DMS79 treated with DMSO at 0.1 percent for 48 hours (cell line): ENCODE results near the gene NSG2.

Source experiments
- DNase-seq: peaks from one replicate; lab custom pipeline; 2025; lab: John Stamatoyannopoulos, UW

Gene NSG2

DNA sequence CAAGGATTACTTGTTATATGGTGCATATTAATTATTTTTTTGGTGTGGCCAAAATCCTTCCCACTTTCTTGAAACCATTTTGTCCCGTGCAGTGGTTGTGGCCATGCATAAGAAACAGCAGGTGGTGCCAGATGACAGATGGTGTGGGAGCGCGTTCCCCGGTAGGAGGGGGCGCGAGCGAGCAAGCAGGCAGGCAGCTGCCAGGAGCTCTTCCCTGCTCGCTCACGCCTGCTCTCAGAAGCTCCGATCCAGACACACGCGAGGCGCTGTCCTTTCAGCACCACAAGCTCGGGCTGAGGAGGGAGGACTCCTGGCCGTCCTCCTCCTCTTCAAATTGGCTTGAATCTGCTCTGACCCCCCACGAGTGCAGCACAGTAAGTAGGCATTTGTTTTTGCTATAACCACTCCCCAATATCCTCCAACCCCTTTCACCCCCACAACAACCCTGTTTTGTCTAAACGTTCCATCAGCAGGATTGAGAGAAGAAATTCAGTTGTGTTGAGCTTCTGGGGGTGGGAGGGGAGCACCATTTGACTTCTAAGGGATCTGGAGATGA, at the start of gene NSG2:
Gene NSG2, plus strand, starts transcription at position 237 of the 556 bp plus-strand sequence. CDS start 1,050 bp downstream, outside the sequence.
- peak; percentile 63 for DNase-seq

DNA sequence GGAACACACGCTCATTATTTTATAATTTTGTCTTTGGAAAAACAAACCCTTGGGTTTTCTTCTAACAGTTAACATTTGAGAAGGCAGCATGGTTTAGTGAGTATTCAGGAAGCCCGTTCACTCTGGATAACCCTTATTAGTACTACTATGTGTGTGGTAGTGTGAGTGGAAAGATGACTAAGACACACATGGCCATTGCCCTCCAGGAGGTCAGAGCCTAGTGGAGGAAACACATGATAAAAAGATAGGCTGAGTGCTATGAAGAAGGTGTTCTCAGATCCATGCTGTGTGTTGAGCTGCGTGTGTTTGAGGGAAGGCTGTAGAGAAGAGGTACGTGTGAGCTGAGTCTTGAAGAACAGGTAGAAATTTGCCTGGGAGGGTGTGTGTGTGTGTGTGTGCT, 48.2 kb upstream of the NSG2 start:
- DNase-seq = no peak

DNA sequence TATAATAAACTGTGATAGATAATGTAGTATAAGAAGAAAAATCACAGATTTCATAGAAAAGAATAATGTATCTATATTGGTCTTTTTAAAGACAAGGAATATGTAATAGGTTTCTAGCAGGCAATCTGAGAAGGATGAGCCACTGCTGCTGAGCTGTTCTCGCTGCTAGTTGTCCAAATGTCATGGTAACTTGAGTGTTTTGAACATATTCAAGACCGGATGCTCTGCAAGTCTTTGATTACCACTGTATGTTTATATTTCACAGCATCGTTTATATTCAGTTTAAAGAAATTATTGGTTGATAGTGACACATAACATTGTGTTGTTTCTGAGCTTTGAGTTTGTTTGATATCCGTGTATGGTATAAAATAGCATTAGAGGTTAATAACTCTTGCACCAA, 47.0 kb upstream of the NSG2 start:
- no peak for DNase-seq

DNA sequence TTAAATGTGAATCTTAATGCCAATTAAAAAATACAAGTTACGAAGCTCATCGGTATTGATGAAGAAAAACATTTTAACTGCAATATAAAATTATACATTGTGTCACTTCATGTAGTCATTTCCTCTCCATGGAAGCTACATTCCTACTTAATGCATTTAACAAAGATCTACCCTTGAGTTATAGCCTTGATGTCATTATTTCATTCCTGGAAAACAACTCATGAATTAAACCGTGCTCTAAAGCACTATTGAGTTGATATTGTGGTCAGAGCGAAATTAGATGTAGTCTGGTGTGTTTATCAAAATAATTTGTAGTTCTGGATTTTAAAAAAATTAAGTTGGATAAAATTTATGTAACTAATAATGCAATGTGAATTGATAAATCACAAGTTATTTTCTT, 45.4 kb upstream of the NSG2 start:
- no peak for DNase-seq

DNA sequence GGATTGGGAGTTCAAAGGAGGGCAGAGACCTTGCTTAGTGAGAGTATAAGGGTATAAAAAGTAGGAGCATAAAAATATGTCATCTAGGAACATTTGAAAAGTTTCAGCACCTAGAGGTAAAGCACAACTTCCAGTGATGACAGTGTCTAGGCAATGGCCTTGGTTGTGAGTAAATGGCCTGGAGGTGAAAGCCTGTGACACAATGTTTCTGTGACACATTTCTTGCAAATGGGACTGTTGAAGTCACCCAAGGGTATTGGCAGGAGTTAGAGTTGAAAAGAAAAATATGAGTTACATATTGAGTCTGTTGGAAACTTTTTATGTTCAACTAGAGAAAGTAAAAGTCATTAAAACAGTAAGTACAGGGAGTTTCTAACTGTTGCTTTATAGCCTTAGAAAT, 41.7 kb upstream of the NSG2 start:
- DNase-seq = no peak

DNA sequence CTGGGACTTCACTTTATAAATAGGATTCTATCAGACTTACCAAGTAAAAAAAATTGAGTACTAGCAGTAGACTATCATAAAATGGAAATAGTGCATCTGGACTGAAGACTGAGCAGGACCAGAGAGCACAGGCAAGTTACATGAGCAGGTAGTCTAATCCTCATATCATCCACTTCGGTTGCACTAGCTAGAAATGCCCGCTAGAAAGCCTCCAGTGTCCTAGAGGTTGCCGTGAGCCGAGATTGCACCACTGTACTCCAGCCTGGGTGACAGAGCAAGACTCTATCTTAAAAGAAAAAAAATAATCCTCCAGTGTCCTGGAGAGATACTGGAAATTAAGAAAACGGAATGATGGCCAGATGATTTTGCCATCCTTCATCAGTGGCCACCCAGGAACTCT, 36.6 kb upstream of the NSG2 start:
- no peak for DNase-seq

DNA sequence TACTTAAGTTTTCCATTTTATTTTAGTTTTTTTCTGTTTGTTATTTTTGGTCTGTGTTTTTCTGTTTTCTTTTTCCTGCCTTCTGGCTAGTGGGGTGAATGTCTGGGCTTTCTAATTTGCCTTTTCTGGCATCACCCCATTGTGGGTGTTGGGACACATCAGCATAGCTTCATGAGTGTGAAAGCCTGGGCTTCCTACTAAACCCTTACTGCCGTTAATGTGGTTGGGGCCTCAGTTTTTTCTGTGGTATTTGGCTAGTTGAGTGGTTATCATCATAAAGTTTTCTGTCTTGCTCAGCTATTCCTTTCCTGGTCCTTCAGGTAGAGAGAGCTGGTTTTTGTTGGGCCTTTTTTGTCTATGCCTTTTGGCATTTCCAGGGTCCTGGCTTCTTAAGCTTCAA, 35.1 kb upstream of the NSG2 start:
- no peak for DNase-seq

DNA sequence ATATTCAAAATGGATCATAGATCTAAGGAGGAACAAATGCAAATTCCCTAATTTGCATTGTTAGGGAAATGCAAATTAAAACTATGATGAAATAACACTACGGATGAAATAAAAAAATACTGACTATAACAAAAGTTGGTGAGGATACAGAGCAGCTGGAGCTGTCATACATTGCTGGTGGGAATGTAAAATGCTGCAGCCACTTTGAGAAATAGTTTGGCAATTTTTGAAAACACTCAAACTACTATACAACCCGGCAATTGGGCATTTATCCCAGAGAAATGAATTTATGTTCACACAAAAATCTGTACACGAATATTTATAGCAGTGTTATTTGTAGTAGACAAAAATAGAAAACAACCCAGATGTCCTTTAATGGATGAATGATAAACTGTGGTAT, 34.1 kb upstream of the NSG2 start:
- DNase-seq = no peak

DNA sequence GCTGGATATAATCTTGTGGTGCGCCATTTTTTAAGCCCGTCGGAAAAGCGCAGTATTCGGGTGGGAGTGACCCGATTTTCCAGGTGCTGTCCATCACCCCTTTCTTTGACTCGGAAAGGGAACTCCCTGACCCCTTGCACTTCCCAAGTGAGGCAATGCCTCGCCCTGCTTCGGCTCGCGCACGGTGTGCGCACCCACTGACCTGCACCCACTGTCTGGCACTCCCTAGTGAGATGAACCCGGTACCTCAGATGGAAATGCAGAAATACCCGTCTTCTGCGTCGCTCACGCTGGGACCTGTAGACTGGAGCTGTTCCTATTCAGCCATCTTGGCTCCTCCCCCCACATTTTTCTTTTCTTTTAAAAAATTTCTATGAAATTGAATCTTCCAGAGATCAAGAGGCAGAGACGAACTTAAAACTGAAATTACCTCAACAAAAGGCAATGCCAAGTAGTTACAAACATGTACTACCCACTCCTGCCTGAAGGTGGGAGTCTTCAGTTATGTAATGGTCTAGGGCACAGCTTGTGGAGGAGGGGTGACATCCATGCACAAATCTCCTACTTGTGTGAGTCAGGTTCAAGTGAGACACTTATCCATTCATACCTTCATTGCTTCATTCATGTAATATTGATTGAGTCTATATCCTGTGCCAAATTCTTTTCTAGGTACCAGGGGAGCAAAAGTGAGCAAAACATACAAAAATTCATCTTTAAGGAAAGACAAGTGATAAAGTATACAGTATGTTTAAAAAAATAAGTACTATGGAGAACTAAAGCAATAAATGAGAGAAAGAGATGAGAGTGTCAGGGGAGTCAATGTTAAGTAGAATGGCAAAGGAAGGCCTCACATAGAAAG, 25.2 kb upstream of the NSG2 start:
- DNase-seq = peak; percentile 19

DNA sequence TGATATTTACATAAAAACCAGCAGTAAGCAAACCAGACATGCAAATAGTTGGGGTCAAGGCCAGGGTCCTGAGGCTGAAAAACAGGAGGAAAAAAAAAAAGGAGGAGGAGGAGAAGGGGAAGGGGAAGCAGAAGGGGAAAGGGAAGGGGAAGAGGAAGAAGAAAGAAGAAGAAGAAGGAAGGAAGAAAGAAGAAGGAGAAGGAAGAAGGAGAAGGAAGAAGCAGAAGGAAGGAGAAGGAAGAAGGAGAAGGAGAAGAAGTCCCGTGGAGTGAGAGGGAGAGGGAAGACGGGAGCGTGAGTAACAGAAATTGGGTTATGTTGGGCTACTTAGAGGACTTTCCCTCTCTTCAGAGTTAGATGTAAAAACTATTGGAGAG, 24.6 kb upstream of the NSG2 start:
- DNase-seq = no peak

DNA sequence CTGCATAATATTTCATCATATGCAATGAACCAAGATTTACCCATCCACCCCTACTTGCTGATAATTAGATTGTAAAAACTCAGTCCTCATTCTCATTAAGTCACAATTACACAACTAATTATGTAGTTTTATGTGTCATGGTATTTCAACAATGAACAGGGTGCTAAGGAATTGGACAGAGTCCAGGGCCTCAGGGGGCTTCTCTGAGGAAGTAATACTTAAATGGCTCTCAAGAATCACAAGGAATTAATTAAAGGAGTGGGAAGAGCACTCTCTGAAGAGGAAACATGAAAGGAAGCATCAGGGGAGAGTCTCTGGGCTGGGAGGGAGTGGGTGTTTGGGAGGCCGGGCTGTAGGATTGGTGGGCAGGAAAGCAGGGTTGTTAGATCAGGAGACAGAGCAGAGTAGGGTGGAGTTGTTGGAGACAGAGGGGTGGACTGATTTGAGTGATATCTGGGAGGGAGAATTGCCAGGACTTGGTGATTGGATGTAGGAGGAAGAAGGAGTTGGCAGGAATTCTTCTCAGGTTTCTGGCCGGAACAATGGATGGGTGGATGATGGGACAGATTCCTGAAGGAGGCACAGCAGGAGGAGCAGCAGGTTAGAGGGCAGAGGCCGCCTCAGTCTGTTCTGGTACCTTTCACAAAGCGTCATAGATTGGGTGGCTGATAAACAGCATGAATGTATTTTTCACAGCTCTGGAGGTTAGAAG, 23.0 kb upstream of the NSG2 start:
- DNase-seq = no peak

DNA sequence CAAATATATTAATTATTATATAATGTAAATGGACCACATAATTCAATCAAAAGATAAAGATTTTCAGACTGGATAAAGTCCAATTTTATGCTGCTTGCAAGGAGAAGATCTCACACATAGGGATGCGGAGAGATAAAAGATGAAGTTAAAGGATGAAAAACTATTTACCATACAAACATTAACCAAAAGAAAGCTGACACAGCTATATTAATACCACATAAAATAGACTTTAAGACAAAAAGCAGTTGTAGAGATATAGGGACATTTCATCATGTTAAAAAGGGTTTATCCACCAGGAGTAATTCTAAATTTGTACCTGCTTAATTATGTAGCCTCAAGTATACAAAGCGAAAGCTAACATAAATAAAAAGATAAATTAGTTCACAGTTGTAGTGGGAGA, 15.2 kb upstream of the NSG2 start:
- DNase-seq = no peak

DNA sequence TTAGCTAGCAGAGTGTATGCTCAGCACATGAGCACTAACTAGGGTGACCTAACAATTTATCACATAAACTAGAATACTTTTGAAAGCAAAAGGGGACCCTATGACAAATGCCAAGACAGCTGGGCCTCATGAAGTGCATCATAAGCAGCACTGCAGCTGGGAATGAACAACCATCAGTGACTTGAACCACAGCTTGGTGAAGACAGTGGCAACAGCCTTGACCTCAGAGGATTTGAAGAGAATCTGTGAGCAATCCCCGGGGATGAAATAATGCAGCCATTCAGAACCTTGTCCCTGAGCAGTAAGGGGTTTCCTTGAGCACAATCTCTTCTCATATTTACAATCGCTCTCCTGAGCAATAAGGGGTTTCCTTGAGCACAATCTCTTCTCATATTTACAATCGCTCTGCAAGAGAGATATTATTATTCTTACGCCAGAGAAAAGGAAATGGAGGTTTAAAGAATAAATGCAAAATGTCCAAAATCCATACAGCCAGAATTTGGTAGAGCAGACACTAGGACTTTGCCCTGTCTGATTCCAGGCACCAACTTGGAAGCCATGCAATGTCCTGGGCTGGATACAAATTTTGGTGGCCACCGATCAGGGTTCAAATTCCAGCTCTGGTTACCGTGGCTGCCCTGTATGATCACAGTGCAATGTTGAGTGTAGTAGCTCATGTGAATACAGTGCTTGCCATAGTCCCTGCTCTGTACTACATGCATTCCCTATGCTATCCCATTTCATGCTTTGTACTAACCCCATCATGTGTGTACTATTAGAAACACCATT, 846 bp upstream of the NSG2 start:
- DNase-seq = no peak

DNA sequence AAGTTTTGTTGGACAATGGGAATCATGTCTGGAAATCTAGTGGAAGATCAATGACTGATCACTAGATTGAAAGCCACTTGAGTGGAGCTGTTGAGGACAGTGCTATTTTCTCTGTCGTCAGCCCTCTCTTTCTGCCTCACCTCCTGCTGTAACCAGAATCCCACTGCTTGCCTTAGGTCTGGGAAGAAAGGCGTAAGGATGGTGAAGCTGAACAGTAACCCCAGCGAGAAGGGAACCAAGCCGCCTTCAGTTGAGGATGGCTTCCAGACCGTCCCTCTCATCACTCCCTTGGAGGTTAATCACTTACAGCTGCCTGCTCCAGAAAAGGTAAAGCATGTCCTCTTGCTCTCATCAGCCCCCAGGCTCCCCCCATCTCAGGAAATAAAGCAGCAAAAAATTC, 1.1 kb downstream of the NSG2 start:
- DNase-seq = no peak

DNA sequence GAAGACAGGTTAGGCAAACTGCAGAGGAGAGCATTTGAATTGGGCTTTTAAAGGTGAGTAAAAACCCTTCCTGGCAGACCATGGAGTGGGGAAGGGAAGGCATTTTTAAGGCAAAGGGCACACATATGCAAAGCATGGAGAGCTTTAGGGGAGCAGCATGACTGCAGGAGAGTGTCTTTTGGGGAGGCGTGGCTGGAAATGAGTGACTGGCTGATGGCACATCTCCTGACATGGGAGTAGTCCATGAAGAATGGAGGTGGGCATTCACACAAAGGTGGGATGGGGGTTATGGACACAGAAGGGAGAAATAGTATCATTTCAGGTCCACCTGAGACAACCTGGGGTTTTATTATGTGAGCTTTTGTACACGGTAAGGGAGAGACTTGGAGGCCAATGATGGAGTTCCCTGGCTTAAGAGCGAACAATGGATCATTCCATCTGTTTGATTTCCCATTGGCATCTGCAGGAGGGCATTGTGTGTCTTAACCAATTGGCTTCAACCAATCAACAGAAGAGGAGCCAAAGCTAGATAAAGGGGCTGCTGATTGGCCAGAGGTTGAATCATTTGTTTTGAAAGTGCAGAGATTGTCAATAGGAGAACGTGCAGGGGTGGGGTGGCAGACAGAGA, 2.1 kb downstream of the NSG2 start:
- no peak for DNase-seq

DNA sequence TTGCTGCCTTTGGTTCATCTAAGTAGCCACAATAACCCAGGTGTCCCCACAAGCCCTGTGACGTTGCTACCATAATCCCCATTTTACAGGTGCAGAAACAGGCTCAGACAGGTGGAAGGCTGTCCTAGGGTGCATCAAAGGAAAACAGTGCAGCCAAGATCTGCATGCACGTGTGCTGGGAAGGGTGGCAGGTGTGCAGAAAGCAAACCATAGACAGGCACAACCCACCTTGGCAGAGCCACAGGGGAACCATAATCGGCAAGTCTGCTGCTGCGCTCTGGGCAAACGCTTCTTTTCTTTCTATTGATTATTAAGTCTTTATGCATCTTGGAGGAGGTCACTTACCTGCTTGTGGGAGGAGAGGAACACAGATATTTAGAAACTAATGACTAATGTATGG, 7.1 kb downstream of the NSG2 start:
- DNase-seq = no peak

DNA sequence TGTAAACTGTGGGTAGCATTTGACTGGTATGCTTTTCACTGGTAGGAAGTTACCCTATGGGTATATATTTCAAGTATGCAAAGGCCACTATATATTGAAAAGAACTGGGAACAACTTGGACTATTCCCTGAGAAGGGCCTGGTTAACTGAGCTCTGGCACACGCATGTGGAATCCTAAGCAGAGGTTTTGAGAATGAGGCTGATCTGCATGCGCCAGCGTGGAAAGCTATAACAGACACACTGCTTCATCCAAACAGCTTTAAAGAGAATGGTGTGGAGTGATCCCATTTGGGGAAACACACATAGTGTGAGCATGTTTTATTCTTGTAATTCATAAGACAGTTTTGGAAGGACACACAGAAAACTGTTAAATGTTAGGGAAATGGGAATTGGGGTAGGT, 8.4 kb downstream of the NSG2 start:
- DNase-seq = no peak

DNA sequence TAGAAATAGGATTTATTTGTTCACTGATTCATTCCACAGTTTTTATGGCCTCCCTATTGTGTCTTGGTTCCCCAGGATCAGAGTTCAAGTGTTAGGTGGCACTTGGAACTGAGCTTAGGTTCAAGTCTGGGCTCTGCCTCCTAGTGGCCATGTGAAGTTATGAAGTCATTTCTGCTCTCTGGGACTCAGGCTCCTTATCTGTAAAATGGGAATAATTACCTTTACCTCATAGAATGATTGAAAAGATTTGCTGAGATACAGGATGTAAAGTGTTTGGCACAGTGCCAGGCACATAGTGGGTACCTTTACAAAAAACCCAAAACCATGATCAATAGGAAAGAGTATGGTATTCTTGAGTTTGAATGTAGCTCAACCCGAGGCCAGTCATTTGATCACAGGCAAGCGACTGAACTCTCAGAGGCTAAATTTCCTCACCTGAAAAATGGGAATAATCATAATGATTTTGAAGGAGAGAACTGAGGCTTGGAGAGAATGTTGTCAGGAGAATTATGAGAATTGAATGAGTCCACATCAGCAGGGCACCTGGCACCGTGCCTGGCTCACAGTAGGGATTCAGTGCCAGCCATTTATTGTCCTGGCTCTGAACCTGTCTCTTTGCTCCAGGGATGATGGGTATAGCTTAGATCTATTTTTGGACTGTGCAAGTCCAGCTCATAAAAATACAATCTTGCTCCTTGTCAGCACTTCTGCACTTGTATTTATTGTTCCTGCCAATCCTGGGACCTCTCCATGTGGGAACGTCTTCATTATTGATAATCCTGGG, 10.8 kb downstream of the NSG2 start:
- no peak for DNase-seq

DNA sequence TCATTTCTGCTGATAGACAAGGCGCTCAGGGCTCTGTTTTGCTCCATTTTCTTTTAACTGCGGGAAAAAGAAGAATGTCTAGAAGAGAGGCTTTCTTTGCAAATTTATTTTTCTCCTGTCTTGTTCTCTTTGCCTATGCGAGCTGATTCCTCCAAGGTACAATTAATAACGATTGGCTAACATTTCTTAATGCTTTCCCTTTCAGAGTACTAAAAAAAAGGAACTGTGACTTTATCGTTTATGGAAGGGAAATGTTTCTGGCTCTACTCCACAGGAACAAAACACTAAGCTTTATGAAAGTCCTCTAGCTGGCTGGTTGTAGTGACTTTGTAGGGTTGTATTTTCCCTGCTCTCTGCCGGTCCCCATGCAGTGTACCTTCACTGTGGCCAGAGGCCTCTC, 11.7 kb downstream of the NSG2 start:
- DNase-seq = no peak

DNA sequence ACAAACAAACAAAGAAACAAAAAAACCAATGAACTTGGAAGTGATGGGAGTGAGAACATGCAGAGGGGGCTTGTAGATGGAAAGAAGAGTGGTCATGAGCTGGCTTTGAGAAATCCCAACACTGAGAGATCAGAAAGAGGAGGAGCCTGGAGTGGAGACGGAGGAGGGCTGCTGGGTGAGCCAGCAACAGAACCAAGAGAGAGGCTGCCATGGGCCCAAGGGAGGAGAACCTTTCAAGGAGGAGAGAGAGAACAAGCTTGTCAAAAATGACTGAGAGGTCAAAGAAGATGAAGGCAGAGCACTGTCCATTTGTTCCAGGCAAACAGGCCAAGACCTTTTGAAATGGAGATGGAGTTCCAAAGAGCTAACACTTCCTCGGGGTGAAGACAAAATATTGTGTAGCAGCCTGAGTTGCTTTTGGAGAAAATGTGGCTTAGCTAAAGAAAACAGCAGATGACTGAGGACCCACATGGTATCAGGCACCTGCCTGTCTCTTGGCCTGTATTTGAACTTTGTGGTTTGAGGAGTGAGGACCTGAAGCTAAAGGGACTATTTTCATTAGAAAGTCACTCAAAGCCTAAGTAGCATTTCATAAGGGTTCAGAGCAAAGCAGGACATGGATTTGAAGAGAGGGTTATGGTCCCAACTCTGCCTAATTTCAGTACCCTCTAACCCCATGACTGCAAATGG, 13.1 kb downstream of the NSG2 start:
- no peak for DNase-seq

DNA sequence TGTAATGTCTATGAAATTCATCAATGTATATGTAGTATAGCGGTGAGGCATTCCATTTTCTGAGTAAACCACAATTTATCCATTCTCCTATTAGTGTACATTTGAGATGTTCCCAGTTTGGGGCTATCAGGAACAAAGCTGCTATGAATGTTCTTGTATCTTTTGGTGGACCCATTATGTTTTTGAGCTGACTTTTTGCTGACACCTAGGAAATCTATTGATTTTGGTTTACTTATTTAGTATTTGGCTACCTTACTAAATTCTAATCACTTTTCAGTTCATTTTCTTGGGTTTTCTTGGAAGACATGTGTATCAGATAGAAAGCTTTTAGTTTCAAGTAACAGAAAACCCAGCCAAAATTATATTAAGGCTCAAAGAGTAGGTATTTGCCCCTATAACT, 13.7 kb downstream of the NSG2 start:
- DNase-seq = no peak
